Type B pancreatic cell (in vitro differentiated cells): ENCODE results near the gene TMEM72. TPM values are rescaled to one million over a fixed set of nuclear protein-coding genes. Genes with fewer than 3 reads are reported as not detected.

Experiments used
- DNase-seq: peaks from one replicate; pipeline ENCODE4 v3.0.0; 2021; ENCODE audit warnings: mixed read lengths; ENCODE audit not compliant: unreplicated experiment; ENCODE audit errors: extremely low spot score
- H3K27ac Mint-ChIP-seq: 2 replicates; pipeline ENCODE4 v1.8.0; 2021; ENCODE audit warnings: mild to moderate bottlenecking, mixed read lengths
- H3K27me3 Mint-ChIP-seq: 2 replicates; pipeline ENCODE4 v1.8.0; 2021; ENCODE audit warnings: mixed read lengths
- H3K36me3 Mint-ChIP-seq: 2 replicates; pipeline ENCODE4 v1.8.0; 2021; ENCODE audit warnings: mixed read lengths
- H3K4me1 Mint-ChIP-seq: one replicate; pipeline ENCODE4 v1.8.0; 2021; ENCODE audit warnings: mixed read lengths; ENCODE audit not compliant: unreplicated experiment
- H3K4me3 Mint-ChIP-seq: 2 replicates; pipeline ENCODE4 v1.8.0; 2021; ENCODE audit warnings: mild to moderate bottlenecking, mixed read lengths
- H3K9me3 Mint-ChIP-seq: 2 replicates; pipeline ENCODE4 v1.8.0; 2021; ENCODE audit warnings: mixed read lengths
- total RNA-seq: library from RNA; stranded (reverse); gene quantifications from 2 replicates; pipeline ENCODE4 v1.2.1, GENCODE V29; 2021; ENCODE audit warnings: low replicate concordance
- TF ChIP-seq, protein P1 (sequence below): fragments of 200-600 bp; sonication (generic); conservative IDR thresholded peaks from 2 replicates; pipeline ENCODE4 v1.5.0; 2021; ENCODE audit warnings: antibody characterized with exemption, mild to moderate bottlenecking

The TMEM72 gene
- total RNA-seq, 1 donor from 2014 or later: 1.2 TPM

DNA sequence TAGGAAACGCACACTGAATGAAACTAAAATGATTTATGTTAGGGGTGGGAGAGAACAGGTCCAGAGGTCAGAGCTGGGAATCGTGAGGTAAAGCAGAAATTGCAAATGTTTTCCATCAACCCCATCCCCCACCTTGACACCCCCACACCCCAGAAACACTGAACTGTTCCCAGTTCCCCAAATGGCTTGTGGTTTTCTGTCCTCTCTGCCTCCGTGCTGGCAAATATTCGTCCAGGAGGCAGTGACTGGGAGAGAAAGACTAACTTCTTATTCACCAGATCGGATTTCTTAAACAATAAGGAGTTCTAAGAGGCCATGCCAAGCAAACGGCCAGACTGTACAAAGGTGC is 47.7 kb downstream of the TMEM72 start:
- Mint-ChIP-seq H3K27ac (peak overlapping the region; percentile 83), H3K4me3 (peak overlapping the region; percentile 89), H3K9me3 (no peaks in the 10 kb centered on the region), H3K36me3 (peaks cover 9% of the 10 kb centered on the region), H3K27me3 (no peaks in the 10 kb centered on the region), H3K4me1 (peaks cover 53% of the 10 kb centered on the region)
- no peak for DNase-seq
- TF ChIP-seq, protein P1, sequence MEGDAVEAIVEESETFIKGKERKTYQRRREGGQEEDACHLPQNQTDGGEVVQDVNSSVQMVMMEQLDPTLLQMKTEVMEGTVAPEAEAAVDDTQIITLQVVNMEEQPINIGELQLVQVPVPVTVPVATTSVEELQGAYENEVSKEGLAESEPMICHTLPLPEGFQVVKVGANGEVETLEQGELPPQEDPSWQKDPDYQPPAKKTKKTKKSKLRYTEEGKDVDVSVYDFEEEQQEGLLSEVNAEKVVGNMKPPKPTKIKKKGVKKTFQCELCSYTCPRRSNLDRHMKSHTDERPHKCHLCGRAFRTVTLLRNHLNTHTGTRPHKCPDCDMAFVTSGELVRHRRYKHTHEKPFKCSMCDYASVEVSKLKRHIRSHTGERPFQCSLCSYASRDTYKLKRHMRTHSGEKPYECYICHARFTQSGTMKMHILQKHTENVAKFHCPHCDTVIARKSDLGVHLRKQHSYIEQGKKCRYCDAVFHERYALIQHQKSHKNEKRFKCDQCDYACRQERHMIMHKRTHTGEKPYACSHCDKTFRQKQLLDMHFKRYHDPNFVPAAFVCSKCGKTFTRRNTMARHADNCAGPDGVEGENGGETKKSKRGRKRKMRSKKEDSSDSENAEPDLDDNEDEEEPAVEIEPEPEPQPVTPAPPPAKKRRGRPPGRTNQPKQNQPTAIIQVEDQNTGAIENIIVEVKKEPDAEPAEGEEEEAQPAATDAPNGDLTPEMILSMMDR: no peak

DNA sequence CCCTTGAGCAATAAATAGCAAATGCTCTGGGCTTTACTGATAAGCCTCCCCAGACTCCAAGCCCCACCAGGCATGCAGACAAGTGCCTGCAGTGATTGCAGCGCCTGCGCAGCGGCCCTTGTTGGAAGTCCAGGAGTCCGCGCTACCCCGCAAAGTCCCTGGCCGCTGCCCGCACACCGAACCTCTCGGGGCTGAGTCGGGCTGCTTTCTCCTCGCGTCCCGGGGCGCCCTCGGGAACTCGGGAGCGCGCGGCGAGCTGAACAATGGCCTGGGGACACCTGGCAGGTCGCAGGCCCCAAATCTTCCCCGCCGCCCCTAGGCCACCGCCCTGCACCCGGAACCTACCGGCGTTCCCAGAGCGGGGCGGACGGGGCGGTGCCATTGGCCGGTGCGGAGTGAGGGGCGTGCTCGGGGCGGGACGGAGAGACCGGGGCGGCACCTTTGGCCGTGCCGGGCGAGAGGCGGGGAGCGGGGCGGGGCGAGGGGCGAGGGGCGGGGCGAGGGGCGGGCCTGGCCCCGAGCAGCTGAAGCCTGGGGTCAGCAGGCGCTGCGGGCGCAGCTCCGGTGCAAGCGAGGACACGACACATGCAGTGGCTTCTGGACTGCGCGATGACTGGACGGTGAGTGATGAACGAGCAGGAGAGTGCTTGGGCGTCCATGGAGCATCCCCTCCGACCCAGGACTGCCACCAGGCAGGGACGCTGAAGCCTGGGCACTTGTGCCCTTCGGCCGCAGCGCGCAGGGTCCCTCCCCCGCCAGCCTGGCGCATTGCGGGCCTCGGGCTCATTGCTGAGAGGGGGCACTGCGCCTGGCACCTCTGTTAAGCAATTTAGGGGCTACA is 48.3 kb downstream of the TMEM72 start, which contains the start of gene RASSF4:
Gene RASSF4 (plus strand): TSS at position 556 of the 841 bp plus-strand sequence. CDS start 10,401 bp downstream, outside the sequence.
- Mint-ChIP-seq H3K9me3 (no peaks in the 10 kb centered on the region), H3K36me3 (peaks cover 9% of the 10 kb centered on the region), H3K4me3 (peak within 1 kb of the TSS; percentile 89), H3K27ac (peak within 1 kb of the TSS; percentile 83), H3K4me1 (peaks cover 54% of the 10 kb centered on the region), H3K27me3 (no peaks in the 10 kb centered on the region)
- TF ChIP-seq, protein P1: no peak
- DNase-seq: peak; percentile 93

DNA sequence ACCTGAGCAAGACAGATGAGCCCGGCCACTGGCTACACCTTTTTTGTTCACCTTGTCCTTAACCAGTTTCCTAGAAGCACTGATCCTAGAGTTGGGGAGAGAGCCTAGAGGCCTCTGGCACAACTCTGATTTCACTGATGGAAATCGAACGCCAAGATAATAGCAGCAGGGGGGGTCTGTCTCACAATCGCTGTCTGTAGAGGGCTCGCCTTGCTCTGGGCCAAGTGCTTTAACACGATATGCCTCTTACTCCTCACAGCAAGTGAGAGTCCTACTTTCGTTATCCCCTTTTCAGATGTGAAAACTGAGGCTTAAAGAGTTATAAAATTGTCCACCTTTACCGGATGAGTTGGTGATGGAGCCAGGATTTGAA is 48.9 kb downstream of the TMEM72 start:
- Mint-ChIP-seq H3K4me1 (peaks cover 60% of the 10 kb centered on the region), H3K9me3 (no peaks in the 10 kb centered on the region), H3K27ac (peak overlapping the region; percentile 75), H3K27me3 (no peaks in the 10 kb centered on the region), H3K36me3 (peaks cover 9% of the 10 kb centered on the region), H3K4me3 (peak overlapping the region; percentile 89)
- no peak for DNase-seq
- TF ChIP-seq, protein P1: no peak

DNA sequence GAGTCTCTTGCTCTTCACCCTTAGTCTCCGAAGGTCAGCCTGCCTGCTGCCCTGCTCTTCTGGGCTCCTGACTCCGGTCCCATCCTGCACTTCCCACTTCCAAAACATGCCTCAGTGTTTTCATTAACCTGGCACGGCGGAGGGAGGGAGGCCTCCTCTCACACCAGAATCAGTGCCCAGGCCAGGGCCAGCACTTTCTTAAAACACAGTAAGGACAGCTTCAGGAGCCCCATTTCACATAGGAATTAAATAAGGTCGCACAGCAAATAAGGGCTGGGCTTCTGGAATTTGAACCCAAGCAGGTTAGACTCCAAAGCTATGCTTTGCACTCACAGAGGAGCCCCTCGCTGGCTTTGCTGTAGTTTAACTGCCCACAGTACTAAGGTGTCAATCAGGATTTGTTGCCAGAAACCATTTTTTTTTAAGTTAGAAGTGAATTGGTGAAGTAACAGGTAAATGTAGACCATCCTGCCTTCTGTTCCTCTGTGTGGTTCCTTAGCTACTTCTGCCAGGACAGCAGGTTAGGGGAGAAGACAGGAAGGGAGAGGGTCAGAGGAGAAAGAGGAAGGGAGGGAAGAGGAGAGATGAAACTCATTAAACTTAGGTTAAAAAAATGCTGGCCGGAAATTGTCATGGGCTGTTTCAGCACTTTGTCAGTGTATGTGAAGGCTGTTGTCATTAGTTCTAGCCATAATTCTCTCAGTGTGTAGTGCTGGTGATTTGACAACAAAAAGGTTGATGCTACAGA is 49.5 kb downstream of the TMEM72 start:
- DNase-seq: peak; percentile 47
- TF ChIP-seq, protein P1: no peak
- Mint-ChIP-seq H3K9me3 (no peaks in the 10 kb centered on the region), H3K36me3 (peaks cover 9% of the 10 kb centered on the region), H3K27me3 (no peaks in the 10 kb centered on the region), H3K4me1 (peaks cover 66% of the 10 kb centered on the region), H3K4me3 (peak overlapping the region; percentile 89), H3K27ac (peak overlapping the region; percentile 75)

DNA sequence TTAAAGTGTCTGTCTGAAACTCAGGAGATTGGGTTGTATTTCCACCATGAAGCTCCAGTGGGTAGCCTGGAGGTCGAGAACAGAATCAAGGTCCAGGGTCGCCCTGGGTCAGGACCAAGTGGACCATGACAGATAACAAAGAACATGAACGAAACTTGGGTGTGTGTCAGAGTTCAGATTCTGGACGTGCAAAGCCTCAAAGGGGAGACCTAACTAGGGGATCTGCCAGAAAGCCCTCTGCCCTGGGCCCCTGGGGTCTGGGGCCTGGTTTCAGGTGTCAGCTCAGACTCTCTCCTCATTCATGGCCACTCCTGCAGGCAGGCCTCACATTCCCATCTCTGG is 50.1 kb downstream of the TMEM72 start:
- Mint-ChIP-seq H3K4me1 (peaks cover 71% of the 10 kb centered on the region), H3K27ac (peak overlapping the region; percentile 75), H3K9me3 (no peaks in the 10 kb centered on the region), H3K27me3 (no peaks in the 10 kb centered on the region), H3K36me3 (peaks cover 5% of the 10 kb centered on the region), H3K4me3 (peak overlapping the region; percentile 89)
- TF ChIP-seq, protein P1: no peak
- DNase-seq: peak; percentile 52
